AG04450 (cell line): ENCODE measurements around the gene UQCR11. TPM values are rescaled to one million over a fixed set of nuclear protein-coding genes. Genes with fewer than 3 reads are reported as not detected.

Experiments
- CTCF ChIA-PET: fragments of 300-600, 350-600 bp; formaldehyde crosslinking; extraction: SDS; loops from one replicate; lab custom pipeline; 2022; ENCODE audit warnings: antibody characterized with exemption, inconsistent platforms; lab: Charles Lee
- POLR2A ChIA-PET: fragments of 350-600 bp; formaldehyde crosslinking; extraction: SDS; loops from one replicate; lab custom pipeline; 2021; ENCODE audit warnings: antibody characterized with exemption, inconsistent platforms; lab: Yijun Ruan, JAX
- DNase-seq: peaks from one replicate; pipeline ENCODE4 v3.0.0-alpha.2; 2011; ENCODE audit warnings: low read depth, low spot score
- H3K27ac ChIP-seq: one replicate; pipeline ENCODE4 v1.5.1; 2012; ENCODE audit warnings: low read depth, low read length, control low read depth
- H3K27me3 ChIP-seq: one replicate; pipeline ENCODE4 v1.6.0; 2012; ENCODE audit warnings: low read length; ENCODE audit not compliant: control insufficient read depth, insufficient read depth
- H3K4me3 ChIP-seq: 2 replicates; pipeline ENCODE4 v1.5.1; 2011; ENCODE audit warnings: mild to moderate bottlenecking, low read depth, low read length, control low read depth
- H3K9me3 ChIP-seq: 2 replicates; pipeline ENCODE4 v1.5.1; 2012; ENCODE audit warnings: low read length; ENCODE audit not compliant: control insufficient read depth, insufficient read depth
- CTCF ChIP-seq: IDR thresholded peaks from 2 replicates; pipeline ENCODE4 v1.5.1; 2011; ENCODE audit warnings: low read depth, low read length, control low read depth, inconsistent platforms
- polyA minus RNA-seq: library from RNA; depleted of rRNA, polyadenylated mRNA; stranded (reverse); fragments of >200 nt; gene quantifications from 2 replicates; pipeline ENCODE4 v1.2.3, GENCODE V29; 2011; rRNA and poly(A)+ RNA removed
- polyA plus RNA-seq: library from polyadenylated mRNA; depleted of rRNA; stranded (reverse); fragments of >200 nt; gene quantifications from 2 replicates; pipeline ENCODE4 v1.2.3, GENCODE V29; 2011; rRNA removed

UQCR11 gene
- polyA plus RNA-seq = 153 and 166 TPM in 2 replicates
- polyA minus RNA-seq = 25.5 and 26.5 TPM in 2 replicates

DNA sequence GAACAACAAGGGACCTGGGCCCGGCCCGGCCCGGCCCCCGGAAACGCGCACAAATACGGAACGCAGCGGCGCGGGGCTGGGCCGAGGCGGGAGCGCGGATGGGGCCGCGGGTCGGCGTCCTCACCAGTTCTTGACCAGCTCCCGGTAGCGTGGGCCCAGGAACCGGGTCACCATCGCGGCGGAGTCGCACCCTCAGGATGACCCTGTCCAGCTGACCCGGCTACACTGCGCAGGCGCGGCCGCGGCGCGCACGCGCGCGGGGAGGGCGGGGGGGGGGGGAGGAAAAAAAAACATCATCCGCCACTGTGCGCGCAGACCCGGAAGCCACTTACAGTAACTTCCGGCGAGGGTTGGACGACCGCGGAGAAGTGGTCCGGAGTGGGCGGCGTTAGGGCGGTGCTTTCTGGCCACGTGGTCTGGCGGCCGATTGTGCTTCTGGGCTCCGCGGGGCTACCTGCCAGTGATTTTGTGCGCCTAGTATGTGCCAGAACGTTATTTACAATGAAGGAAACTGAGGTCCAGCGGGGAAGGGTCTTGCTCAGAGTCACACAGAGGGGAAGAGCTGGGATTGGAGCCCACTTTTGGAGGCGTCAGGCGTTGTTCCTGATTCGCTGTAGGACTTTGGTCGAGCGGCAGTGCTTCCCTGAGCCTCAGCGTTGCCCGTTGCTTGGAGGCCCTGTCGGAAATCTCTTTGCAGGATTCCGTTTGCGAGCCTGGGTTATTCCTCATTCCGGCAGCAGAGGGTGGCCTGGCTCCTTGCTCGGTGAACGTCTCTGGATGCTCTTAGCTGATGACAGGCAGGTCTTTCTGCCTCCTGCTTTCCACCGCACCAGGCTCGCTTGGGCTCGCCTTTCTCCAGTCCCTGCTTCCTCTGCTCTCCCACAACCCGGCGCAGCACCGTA, at the start of gene UQCR11:
UQCR11 (minus strand) TSS at position 227 of the 902 bp plus-strand sequence; CDS start at position 174, 53 bp downstream.
- ChIA-PET POLR2A (interaction anchor here (0.5 to 1.3 kb wide), 7 partner anchors 14 to 851 kb away, joined by 3 to 7 read pairs (median 4); partner anchors contain the start of genes LMNB2 and TCF3), CTCF (interaction anchor here (0.6 to 2.0 kb wide), 7 partner anchors 11 to 222 kb away, joined by 3 to 8 read pairs (median 3); no protein-coding TSS in a partner anchor)
- Histone ChIP-seq H3K27ac (peak within 1 kb of the TSS; percentile 92), H3K4me3 (peak within 1 kb of the TSS; percentile 97), H3K27me3 (no peaks in the 10 kb centered on the region), H3K9me3 (peaks cover 4% of the 10 kb centered on the region; the same call in 1 of the 2 replicates)
- peak; percentile 92 for DNase-seq
- peak; percentile 63 for TF ChIP-seq CTCF

GRCh38 chr19:1654178-1654792, 49.0 kb upstream of the UQCR11 start:
- Histone ChIP-seq H3K27ac (no peak overlapping the region), H3K27me3 (no peaks in the 10 kb centered on the region), H3K9me3 (no peaks in the 10 kb centered on the region; the same call in 1 of the 2 replicates), H3K4me3 (no peak overlapping the region)
- POLR2A ChIA-PET = no interaction called here
- CTCF ChIA-PET = interaction anchor here (1.7 kb wide), 1 partner anchor 18 kb away, joined by 5 read pairs; no protein-coding TSS in a partner anchor
- no peak for TF ChIP-seq CTCF
- no peak for DNase-seq

GRCh38 chr19:1653300-1653628, 48.0 kb upstream of the UQCR11 start:
- H3K9me3 ChIP-seq = no peaks in the 10 kb centered on the region; the same call in 1 of the 2 replicates
- H3K27ac ChIP-seq = peak overlapping the region; percentile 73
- TF ChIP-seq CTCF = no peak
- ChIA-PET CTCF (interaction anchor here (0.6 kb wide), 1 partner anchor 19 kb away, joined by 3 read pairs; no protein-coding TSS in a partner anchor), POLR2A (interaction anchor here (0.6 to 1.0 kb wide), 4 partner anchors 47 to 144 kb away, joined by 3 read pairs; partner anchors contain the start of genes MBD3 and UQCR11)
- no peaks in the 10 kb centered on the region for H3K27me3 ChIP-seq
- peak overlapping the region; percentile 62 for H3K4me3 ChIP-seq
- DNase-seq = no peak

- POLR2A ChIA-PET = interaction anchor here (0.6 to 1.0 kb wide), 4 partner anchors 47 to 143 kb away, joined by 3 read pairs; partner anchors contain the start of genes MBD3 and UQCR11
- Histone ChIP-seq H3K27me3 (no peaks in the 10 kb centered on the region), H3K27ac (peak within 1 kb of the TSS; percentile 98), H3K9me3 (no peaks in the 10 kb centered on the region; the same call in 1 of the 2 replicates), H3K4me3 (peak within 1 kb of the TSS; percentile 80)
- CTCF ChIA-PET = interaction anchor here (0.6 kb wide), 1 partner anchor 19 kb away, joined by 3 read pairs; no protein-coding TSS in a partner anchor
- peak; percentile 99 for DNase-seq
- TF ChIP-seq CTCF = no peak
Measured at GRCh38 chr19:1652471-1653299, 47.4 kb upstream of the UQCR11 start, which contains the start of gene TCF3. Gene TCF3 (minus strand): TSS chr19:1652615. CDS start chr19:1650248, 2,367 bp downstream.
